ENCODE data around the gene CNPY2.
"Not testable (repeated sequence)": the region's sequence is repeated elsewhere in the genome, so short reads cannot be mapped to it uniquely, and the experiment has no call there.

Gene CNPY2

DNA sequence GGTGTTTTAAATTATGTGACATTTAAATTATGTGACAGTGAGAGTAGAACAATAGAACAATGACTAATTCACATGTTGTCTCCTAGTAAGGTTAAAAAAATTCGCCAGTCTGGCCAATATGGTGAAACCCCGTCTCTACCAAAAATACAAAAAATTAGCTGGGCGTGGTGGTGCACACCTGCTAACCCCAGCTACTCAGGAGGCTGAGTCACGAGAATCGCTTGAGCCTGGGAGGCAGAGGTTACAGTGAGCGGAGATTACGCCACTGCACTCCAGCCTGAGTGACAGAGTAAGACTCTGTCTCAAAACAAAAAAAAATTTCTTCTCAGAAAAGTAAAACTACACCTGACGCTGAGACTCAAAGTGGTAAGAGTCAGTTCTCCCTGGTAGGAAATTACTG lies 18.4 kb downstream of the CNPY2 start:
- no peak for DNase-seq

DNA sequence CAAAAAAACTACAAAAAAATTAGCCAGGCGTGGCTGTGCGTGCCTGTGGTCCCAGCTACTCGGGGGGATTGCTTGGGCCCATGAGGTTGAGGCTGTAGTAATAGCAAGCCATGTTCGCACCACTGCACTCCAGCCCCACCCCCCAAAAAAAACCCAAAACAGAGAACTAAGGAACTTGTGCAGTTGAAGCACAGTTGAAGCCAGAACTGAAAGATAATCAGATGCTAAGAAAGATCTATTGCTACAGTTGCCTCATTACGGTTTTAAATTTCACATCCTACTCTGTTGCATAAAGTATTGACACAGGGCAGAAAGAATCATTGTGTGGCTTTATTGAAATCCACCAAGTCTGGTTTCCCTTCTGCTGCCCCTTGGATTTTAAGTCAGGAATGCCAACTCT lies 19.5 kb downstream of the CNPY2 start:
- no peak for DNase-seq

DNA sequence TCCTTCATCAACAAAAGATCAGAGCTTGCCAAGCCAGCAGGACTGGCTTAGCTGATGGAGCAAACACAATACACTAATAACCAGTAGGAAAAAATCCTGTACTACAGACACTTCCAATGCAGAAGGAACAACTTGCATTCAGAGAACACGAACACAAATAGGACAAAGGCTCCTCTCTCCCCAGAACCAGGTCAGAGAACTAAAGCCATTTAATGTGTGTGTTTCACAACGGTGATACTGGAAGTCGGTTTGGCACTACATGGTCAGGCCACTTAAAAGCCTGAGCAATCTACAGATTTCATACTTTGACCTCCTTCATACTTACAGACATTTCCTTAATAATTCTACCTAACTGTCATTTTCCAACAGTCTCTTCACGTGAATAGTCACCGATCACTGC lies 22.0 kb downstream of the CNPY2 start:
- no peak for DNase-seq

DNA sequence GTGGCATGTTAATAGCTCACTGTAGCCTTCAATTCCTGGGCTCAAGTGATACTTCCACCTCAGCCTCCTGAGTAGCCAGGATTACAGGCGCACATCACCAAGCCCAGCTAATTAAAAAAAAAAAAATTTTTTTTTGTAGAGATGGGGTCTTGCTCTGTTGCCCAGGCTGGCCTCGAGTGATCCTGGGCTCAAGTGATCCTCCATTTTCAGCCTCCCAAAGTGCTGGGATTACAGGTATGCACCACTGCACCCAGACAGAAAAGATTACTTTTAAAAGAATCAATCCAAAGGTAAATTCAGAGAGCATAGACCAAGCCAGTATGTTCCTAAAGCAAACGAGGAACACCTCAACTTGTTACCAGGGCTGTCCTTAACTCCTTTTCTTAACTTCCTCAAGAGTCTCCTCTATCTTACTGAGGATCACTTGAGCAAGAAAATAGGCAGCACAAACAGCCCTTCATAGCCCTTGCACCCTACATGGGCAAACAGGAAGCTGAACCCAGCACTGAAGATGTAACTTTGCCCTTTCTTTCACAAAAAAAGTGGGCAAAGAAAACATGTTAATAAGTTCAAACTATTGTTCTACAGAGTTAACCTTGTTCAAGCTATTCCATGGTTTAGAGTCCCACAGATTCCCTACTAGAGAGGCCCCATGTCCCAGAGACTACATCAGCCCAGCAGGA lies 26.9 kb downstream of the CNPY2 start:
- no peak for DNase-seq

DNA sequence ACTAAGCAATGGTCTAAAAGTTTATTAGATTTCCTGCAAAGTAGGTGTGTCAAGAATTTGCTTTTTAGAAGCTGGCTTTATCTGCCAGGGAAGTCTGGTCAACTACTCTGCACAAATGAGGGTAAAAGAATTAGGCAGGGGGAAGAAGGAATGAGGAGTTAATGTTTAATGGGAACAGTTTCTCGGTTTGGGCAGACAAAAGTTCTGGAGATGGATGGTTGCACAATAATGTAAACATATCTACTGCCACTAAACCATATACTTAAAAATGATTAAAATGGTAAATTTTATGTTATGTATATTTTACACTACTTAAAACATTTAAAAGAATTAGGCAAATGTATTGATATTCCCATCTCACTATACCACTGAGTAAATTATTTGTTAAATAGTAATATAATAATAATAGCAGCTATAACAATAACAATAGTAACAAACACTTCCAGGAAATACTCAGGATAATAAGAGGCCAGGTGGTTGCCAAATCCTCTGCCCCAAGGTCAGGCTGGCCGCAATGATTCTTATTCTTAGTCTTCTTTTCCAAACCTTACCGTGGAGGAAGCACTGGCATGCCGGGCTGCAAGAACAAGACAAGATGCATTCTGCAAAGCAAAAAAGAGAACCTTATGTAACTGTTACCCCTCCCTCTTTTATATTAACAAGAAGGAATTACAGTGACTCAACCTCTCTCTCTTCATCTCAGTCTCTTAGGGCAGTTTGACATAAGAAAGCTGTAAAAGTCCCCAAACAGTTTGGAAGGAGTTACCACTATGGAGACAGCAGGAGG lies 29.6 kb downstream of the CNPY2 start:
- DNase-seq, result no peak

DNA sequence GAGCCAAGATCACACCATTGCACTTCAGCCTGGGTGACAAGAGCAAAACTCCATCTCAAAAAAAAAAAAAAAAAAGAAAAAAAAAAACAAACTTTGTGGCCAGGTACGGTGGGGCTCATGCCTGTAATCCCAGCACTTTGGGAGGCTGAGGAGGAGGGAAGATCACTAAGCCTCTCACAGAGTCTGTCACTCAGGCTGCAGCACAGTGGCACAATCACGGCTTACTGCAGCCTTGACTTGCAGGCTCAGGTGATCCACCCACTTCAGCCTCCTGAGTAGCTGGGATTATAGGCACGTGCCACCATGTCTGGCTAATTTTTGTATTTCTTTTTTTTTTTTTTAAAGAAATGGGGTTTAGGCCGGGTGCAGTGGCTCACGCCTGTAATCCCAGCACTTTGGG lies 31.5 kb downstream of the CNPY2 start:
- DNase-seq, result not testable (repeated sequence)

DNA sequence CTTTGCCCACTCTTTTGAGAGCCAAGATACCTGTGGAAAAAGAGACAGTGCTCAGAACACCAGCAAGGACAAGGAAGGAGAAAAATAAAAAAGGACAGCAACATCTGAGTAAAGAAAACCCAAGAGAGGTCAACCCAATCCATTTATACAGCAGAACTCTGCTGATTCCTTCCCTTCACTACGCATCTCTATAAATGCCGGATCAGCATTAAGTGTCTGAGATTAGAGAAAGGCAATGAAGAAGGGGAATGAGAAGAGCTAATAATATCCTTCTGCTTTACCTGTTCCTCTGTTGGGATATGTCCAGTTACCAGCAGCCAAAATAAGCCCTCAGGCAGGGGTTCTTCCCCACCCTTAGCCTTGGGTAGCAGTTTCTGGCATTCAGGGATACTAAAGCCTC lies 33.2 kb downstream of the CNPY2 start:
- DNase-seq, result no peak

DNA sequence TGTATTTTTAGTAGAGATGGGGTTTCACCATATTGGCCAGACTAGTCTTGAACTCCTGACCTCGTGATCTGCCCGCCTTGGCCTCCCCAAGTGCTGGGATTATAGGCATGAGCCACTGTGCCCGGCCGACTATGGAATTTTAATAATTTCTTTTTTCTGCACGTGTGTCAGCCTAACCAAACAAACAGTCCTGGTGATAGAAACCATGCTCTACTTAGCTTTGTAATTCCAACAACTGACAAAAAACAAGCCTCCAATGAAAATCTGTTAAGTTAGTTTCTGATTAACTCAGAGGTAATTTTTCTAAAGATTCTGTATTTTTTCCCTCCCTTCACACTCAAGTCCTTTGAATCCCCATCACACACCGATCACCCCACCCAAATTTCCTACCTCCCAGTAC lies 33.8 kb downstream of the CNPY2 start:
- no peak for DNase-seq

DNA sequence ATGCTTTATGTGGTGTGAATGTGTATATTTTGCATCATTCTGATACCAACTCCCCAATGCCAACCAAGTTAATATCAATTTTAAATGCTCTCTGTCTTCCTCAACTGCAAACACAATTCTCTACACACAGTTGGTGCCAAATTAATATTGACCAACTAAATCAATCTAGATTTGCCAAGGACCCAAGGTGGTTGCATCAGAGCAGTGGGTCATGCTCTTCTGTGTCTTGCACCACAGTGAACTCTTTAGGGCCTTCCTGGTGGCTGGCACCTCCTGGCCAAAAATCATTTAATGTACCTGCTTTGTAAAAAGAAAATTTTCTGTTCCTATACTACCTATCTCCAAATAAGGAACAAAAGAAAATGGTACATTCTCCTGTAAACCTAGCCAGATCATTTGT lies 34.9 kb downstream of the CNPY2 start:
- DNase-seq, result no peak

DNA sequence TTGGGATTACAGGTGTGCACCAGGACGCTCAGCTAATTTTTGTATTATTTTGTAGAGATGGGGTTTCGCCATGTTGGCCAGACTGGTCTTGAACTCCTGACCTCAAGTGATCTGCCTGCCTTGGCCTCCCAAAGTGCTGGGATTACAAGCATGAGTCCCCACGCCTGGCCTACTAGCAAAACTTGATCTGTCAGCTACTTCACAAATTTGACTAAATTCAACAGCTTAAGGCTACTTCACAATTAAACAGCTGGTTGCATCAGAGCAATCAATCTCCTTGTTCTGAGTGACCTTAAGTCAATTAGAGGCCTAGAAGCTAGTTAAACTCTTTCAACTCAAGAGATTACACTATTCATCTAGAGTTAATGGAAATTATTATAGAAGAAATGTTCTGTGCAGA lies 36.9 kb downstream of the CNPY2 start:
- no peak for DNase-seq

DNA sequence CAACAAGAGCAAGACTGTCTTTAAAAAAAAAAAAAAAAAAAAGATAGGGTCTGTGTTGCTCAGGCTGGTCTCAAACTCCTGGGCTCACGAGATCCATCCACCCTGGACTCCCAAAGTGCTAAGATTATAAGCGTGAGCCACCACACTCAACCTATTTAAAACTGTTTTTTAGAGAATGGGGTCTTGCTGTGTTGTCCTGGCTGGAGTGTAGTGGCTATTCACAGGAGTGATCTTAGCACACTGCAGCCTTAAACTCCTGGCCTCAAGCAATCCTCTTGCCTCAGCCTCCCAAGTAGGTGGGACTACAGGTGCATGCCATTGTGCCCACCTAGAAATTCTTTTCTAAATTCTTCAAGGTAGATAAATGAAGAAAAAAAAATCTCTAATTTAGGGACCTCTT lies 41.5 kb downstream of the CNPY2 start:
- DNase-seq, result no peak

DNA sequence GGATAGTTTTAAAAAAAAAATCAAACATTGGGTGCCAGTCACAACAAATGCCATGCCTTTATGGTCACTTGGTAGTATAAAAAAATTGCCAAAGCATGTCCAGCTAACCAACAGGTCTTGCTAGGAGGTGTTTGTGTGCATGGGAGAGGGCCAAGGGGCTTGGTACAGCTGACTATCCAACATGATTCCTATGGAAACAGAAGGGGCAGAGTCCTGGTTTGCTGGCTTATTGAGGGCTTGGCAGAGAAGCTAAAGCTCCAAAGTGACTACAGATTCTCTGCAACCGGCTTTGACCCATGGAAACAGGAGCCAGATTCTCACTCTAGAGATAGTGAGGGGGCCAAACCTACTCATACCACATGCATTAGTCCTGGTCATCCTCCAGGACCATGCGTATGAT lies 43.3 kb downstream of the CNPY2 start:
- DNase-seq, result not testable (repeated sequence)

DNA sequence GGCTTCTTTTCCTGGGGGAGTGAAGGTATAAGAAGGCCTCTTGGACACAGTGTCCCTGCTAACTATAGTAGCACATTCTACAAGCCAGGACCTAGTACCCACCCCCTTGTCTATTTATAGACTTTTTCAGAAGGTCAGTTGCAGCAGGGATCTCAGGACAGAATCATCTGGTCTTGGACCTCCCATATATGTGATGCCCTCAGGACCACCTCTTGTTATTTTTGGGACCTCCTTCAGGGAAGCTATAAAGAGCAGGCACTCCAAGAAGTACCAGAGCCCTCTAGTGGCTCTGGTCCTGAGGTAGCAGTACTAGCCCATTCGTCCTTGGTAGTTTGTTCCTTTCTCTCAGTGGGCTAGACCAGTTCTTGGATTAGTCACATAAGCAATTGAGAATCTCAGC lies 44.8 kb downstream of the CNPY2 start:
- no peak for DNase-seq

DNA sequence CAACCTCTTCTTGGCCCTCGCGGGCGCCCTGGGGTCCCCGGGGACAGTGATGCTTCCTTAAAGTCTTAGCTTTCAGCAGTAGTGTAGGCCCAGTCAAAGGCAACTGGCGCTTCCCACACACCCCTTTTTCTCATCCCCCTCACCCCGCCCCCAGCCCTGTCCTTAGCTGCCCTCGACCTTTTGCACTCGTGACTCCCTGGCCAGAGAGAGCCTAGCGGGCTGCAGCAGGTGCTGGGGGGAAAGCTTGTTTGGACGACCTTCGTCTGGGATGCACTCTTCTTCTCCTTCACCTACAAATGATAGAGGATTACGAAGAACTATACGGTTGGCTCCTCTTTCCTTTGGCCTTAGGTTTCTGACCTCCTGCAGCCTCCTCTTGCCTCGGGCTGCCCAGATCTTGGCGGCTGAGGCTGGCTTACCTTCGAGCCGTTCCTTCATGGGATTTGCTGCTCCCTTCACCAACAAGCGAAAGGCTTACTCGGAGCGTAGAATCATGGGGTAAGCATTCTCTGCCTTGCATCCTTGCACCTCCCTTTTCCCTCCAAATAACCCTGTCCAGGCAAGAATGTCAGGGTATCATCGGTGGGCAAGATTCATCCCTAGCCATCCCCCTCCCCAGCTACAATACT lies 48.2 kb downstream of the CNPY2 start:
- DNase-seq, result no peak

DNA sequence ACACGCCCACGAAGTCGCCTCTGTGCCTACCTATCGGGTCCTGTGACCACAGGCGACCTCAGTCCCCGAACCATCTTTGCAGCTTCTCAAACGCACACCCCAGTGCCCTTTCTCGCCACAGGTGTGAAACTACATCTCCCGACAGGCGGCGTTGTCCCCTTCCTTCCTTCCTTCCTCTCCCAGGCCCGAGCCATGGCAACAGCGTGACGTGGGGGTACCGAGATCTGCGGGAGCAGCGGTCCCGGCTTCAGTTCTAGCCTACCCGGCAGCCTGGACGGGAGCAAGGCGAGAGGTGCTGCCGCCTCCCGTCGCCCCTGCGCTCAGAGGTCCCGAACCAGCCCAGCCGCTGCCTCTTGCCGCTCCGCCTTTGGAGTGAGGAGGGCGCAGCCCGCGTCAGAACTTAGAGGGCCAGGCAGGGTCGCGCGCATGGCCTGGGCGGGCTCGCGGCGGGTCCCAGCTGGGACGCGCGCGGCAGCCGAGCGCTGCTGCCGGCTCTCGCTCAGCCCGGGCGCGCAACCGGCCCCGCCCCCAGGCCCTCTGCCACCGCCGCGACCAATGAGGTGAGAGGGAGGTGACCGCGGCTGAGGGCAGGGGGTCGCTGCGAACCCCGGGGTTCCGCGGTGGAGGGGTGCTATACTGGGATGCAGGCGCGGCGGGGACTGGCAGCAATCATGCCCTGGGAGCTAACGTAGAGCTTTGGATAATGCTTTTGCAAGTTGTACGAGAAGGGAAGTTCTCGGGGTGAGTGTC lies 48.9 kb downstream of the CNPY2 start, which contains the start of gene COQ10A:
Gene COQ10A (plus strand): TSS at position 250 of the 750 bp plus-strand sequence. CDS start 177 bp downstream, at position 427.
- peak; percentile 95 for DNase-seq

DNA sequence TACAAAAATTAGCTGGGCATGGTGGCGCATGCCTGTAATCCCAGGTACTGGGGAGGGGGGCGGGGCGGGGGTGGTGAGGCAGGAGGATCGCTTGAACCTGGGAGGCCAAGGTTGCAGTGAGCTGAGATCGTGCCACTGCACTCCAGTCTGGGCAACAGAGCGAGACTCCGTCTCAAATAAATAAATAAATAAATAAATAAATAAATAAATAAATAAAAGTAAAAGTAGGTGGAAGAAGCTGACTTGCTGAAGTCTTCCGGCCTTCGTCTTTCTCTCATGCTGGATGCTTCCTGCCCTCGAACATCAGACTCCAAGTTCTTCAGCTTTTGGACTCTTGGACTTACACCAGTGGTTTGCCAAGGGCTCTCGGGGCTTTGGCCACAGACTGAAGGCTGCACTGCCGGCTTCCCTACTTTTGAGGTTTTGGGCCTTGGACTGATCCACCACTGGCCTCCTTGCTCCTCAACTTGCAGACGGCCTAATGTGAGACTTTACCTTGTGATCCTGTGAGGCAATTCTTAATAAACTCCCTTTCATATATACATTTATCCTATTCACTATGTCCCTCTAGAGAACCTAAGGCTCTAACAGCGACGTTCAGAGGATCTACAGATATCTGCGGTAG lies 49.6 kb downstream of the CNPY2 start:
- not testable (repeated sequence) for DNase-seq

DNA sequence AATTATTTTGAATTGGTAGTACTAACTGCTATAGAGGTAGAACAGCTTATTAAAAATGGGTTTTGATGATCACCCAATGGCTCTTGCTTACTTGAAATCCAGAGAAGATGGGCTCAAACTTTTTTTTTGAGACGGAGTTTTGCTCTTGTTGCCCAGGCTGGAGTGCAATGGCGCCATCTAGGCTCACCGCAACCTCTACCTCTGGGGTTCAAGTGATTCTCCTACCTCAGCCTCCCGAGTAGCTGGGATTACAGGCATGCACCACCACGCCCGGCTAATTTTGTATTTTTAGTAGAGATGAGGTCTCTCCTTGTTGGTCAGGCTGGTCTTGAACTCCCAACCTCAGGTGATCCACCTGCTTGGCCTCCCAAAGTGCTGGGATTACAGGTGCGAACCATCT lies 52.8 kb downstream of the CNPY2 start:
- not testable (repeated sequence) for DNase-seq

DNA sequence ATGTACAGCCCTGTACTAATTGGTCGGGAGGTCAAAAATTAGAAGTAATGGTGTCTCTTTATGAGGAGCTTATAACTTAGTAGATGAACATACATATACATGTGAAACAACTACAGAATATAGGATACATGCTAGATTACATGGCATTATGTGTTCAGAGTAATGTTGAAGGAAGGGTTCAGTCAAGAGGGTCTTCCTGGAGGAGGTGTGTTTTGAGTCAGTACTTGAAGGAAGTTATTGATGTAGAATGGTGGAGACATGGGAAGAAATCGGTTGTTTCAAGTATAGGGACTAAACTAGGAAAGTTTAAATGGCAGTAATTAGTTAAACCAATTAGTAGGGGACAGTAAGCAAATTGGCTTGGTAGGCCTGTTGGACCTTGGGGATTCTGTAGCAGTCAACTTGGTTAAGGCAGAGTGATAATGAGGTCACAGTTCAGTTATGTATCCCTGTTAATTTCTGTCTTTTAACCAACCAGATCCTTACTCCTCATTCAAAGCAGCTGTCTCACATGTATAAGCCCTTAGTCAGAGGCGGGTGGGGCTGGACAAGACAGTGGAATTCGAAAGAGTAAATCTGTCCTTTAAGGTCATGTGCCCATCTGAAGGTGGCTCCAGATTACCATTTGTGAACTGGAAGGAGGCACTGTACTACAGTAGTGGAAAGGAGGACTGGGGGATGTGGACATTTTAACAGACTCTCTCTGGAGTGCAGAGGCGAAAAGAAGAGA lies 54.1 kb downstream of the CNPY2 start:
- DNase-seq, result no peak

DNA sequence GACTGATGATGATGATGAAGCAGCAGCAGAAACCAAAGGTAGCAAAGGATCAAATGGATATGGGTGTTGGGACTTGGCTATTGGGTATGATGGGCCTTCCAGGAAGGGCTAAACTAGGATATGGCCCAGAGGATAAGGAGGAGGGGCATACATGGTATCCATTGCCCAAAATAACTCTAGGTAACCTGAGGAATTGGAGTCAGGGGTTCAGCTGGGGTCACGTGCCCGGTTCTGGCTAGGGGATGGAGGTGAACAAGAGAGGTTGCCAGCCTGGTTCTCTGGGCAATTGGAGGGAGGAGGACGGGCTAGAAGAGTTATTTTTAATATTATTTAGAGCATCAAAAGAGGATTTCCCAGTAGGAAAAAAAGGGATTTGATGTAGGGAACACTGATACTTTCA lies 54.9 kb downstream of the CNPY2 start:
- no peak for DNase-seq

DNA sequence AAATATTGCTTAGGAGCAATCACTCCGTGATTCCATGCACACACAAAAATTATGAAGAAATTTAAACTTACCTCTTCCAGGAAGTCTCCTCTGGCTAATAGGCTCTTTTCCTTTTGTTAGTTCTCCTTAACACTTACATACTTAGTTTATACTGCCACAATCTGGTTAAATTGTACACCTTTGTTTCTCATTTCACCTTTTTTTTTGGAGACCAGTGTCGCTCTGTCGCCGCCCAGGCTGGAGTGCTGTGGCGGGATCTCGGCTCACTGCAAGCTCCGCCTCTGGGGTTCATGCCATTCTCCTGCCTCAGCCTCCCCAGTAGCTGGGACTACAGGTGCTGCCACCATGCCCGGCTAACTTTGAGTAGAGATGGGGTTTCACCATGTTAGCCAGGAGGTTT lies 55.4 kb downstream of the CNPY2 start:
- DNase-seq, result no peak
